Jurkat, Clone E6-1 (cell line): ENCODE results near the gene PLOD3.

Experiments used
- DNase-seq: peaks from one replicate; pipeline ENCODE4 v3.0.0-alpha.2; 2011; ENCODE audit warnings: low read depth, low spot score
- H3K4me3 ChIP-seq: 2 replicates; pipeline ENCODE4 v1.5.1; 2011; ENCODE audit warnings: mild to moderate bottlenecking, low read length, control low read depth, moderate library complexity

The PLOD3 gene

DNA sequence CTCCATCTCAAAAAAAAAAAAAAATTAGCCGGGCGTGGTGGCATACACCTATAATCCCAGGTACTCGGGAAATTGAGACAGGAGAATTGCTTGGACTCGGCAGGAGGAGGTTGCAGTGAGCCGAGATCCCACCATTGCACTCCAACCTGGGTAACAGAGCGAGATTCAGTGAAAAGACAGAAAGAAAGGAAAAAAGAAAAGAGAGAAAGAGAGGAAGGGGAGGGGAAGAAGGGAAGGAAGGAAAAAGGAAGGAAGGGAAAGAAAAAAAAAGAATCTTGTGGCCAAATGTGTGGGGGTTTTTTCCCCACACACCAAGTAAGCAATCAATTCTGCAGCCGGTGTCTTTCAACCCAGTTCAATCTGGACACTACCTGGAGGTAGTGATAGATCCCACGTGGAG is 28.3 kb downstream of the PLOD3 start:
- no peak for DNase-seq
- H3K4me3 ChIP-seq = no peak overlapping the region

DNA sequence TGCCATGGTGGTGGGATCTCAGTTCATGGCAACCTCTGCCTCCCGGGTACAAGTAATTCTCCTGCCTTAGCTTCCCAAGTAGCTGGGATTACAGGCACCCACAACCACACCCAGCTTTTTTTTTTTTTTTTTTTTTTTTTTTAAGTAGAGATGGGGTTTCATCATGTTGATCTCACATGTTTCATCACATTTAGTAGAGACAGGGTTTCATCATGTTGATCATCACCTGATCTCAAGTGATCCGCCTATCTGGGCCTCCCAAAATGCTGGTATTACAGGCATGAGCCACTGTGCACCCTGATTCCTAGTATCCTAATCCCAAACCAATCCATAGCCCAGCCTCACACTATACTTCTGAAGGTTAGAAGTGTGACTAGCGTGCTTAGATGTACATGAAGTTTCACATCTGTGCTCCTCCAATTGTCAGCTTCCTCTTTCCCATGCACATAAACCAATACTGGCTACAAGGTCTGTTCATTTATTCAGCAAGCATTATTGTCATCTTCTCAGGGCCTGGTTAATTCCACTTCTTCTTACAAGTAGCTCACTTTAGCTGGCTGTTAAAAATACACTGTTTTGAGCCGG is 30.4 kb downstream of the PLOD3 start:
- DNase-seq = no peak
- no peak overlapping the region for H3K4me3 ChIP-seq

DNA sequence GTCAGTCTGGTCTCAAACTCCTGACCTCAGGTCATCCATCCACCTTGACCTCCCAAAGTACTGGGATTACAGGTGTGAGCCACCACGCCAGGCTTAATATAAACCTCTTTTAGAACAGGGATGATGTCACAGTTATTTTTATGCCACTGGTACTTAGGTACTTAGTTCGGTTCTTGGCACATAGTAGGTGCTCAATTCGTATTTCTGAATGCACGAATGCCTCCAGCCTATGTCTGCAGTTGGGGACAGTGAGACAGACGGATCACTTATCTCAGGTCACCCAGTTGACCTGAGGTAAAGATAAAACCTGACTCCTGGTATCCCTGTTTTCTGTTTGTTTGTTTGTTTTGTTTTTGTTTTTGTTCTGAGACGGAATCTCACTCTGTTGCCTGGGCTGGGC is 31.2 kb downstream of the PLOD3 start:
- no peak for DNase-seq
- no peak overlapping the region for H3K4me3 ChIP-seq

DNA sequence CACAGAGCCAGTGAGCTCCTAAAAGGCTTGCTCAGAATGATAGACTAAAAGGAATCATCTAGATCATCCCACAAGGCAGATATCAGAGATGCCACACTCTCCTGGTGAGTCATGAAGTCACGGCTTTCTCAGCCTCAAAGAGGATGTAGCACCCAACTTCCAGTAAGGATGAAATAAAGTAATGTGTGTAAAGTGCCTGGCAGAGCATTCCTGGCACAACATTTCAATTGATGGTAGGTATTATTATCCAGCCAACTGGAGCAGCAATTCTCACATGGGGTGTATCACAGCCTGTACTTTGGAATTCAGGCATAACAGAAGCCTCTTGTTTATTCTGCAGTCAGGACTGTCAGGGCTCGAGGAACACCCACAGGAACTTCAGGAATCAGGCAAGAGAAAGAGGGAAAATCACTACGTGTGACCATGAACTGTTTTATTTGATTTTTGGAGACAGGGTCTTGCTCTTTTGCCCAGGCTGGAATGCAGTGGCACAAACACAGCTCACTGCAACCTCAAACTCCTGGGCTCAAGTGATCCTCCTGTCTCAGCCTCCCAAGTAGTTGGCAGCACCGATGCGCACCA is 32.0 kb downstream of the PLOD3 start:
- no peak overlapping the region for H3K4me3 ChIP-seq
- DNase-seq = no peak

DNA sequence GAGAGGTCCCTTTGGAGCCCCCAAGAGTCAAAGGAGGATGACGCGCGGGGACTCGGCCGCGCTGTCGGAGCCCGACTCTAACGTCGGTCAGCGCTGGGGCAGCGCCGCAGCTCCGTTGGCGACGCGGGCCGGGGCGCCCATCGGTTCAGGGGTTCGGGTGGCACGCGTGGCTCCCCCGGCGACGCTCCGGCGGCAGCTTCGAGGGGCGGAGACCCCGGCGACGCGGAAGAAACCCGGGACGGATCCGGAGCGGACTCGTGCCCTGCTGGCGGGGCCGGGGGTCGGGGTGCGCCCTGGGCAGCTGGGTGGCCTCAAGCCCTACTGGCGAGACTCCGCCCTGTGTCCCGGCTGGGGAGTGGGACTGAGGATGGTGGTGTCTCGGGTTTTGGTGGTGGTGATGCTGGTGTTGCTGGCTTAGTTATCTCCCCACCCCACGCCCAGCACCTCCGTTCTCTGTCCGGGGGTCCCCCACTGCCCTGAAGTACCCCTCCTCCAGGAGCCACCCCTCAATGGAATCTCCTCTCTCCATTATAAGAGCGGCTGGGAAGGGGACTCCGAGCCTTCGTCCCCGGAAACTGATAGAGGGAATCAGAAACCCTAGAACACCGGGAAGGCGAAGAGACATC is 37.1 kb downstream of the PLOD3 start, which contains the start of gene NAT16:
Gene NAT16, minus strand, starts transcription at position 164 of the 626 bp plus-strand sequence. CDS start 5,486 bp downstream, outside the sequence.
- H3K4me3 ChIP-seq = no peak within 1 kb of the TSS
- no peak for DNase-seq

DNA sequence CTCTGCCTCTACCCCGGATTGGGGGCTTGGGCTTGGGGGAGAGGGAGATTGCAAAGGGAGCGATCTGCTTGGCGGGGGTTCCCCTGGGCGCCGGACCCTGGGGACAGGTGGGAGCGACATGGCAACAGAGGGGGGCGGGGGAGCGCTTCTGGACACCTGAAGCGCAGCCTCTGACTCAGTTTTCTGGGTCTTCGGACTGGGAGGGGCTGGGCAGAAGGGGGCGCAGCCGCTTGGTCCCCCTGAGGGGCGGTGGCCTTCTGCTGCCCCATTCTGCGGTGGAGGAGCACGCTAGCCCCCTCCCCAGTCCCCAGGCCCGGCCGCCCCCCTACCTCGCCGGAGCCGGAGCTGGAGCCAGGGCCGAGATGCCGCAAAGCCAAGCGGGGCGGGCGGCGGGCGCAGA is 37.7 kb downstream of the PLOD3 start:
- no peak for DNase-seq
- no peak overlapping the region for H3K4me3 ChIP-seq

DNA sequence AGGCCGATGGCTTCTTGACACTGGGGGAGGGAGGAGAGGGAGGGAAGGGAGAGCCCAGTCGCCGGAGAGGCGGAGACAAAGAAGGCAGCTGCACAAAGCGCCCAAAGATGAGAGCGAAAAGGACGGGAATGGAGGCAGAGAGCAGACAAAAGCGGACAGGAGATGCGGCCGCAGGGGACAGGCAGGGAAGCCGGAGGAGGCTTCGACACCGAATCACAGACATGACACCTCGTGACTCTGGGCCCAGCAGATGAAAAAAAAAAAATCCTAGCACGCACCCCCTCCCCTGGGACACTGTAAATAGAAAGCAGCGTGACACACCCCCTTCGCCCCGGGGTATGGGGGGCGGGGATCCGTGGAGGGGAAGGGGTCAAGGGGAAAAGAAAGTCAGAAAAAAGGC is 38.3 kb downstream of the PLOD3 start:
- DNase-seq = no peak
- H3K4me3 ChIP-seq = no peak overlapping the region

DNA sequence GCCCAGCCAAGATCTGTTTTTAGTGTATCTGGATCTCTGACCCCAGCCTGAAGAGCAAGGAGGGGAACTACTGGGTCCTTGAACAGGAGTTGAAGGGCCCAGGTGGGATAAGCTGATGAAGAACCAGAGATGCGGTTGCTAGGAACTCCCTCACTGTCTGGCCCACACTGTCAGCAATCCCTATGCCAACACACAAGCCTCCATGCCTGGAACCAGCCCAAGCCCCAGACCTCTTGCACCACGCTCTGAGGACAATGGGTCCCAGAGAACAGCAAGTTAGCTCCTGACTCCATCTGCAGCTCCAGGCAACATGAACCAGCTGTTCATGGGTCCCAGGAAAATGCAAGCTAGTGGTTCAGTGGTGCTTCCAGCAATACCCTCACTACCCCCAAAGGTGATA is 39.7 kb downstream of the PLOD3 start:
- no peak overlapping the region for H3K4me3 ChIP-seq
- no peak for DNase-seq

DNA sequence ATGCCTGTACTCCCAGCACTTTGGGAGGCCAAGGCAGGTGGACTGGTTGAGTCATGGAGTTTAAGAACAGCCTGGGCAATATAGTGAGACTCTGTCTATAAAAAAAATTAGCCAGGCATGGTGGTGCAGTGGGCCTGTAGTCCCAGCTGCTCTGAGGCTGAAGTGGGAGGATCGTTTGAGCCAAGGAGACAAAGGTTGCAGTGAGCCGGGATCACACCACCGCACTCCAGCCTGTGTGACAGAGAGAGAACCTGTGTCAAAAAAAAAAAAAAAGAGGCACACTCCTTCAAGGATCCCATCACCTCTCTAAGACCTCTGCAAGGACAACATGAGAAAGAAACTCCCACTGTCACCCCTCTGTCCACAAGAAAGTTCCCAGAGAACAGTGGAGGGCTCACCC is 41.7 kb downstream of the PLOD3 start:
- no peak overlapping the region for H3K4me3 ChIP-seq
- no peak for DNase-seq

DNA sequence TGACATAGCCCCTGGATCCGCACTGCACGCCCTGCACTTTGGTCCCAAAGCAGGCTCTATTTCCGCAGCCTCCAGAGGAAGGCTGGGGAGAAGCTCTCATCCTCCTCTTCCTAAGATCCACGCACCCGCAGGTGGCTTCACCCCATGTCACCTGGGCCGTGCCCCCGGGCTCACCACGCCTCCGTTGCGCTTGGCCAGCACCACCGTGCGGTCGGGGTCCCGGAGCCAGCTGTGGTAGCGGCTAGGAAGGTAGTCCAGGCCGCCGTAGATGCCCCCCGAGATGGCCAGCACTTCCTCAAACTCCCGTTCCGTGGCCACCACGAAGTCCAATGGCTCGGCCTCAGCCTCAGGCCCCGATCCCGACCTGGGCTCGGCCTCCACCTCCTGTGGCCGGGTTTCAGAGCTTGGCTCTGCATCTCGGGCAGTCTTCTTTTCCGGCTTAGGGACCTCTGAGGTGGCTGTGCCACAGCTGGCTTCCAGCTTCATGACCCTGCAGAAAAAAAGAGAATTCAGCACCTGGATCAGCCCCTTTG is 43.0 kb downstream of the PLOD3 start:
- H3K4me3 ChIP-seq = no peak overlapping the region

DNA sequence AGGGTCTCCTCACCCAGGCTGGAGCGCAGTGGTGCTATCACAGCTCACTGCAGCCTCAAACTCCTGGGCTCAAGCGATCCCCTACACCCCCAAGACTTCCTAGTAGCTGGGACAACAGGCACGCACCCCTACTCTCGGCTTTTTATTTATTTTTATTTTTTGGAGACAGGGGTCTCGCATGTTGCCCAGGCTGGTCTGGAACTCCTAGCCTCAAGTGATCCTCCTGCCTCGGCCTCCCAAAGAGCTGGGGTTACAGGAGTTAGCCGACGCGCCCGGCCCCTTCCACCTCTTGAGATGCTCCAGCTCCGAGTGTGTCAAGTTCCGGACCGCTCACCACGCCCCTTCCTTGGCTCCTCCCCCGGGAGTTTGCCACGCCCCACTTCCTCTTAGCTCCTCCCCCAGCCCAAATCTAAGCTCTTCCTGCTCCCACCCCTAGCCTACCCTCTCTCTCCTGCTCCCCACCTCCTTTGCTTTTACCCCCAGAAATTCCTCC is 43.6 kb downstream of the PLOD3 start:
- H3K4me3 ChIP-seq = no peak overlapping the region
- DNase-seq = no peak

More for the DNA sequence above, 43.0 kb downstream of the PLOD3 start:
- no peak for DNase-seq

DNA sequence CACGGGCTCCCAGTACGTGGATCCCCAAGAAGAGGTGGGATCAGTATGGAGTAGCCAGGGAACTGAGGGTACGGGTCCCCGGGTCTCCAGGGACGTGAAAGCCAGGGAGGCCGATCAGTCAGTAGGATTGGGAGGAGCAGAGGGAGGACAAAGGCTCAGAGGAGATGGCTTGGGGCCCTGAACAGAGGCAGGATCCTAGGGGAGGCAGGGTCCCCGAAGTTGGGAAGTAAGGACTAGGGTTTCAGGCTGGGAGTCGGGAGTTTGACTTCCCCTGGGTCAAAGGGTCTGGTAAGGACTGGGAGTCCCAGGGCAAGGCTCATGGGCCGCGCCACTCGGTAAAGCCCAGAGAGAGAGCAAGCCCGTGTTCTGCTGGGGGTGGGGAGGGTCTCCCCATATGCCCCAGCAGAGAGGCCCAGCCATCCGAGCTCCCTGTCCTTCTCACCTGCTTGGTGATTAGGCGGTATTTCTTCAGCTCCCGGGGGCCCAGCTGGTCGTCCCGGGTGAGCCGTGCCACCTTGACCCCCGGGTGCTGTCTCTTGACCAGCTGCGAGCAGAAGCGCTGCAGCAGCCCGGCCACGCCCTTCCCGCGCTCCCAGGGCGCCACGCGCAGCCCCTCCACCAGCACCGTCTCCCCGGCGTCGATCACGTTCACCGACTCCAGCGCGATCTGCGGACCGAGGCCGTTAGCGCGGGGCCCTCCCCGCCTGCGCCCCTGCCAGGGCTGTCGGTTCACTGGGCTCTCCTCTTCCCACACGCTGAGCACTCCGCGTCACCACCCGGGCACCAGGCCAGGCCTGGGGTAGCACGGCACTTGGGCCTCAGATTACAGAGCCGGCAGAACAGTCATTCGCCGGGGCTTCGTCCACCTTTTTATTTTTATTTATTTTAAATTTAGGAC is 44.3 kb downstream of the PLOD3 start:
- DNase-seq = no peak
- no peak overlapping the region for H3K4me3 ChIP-seq

DNA sequence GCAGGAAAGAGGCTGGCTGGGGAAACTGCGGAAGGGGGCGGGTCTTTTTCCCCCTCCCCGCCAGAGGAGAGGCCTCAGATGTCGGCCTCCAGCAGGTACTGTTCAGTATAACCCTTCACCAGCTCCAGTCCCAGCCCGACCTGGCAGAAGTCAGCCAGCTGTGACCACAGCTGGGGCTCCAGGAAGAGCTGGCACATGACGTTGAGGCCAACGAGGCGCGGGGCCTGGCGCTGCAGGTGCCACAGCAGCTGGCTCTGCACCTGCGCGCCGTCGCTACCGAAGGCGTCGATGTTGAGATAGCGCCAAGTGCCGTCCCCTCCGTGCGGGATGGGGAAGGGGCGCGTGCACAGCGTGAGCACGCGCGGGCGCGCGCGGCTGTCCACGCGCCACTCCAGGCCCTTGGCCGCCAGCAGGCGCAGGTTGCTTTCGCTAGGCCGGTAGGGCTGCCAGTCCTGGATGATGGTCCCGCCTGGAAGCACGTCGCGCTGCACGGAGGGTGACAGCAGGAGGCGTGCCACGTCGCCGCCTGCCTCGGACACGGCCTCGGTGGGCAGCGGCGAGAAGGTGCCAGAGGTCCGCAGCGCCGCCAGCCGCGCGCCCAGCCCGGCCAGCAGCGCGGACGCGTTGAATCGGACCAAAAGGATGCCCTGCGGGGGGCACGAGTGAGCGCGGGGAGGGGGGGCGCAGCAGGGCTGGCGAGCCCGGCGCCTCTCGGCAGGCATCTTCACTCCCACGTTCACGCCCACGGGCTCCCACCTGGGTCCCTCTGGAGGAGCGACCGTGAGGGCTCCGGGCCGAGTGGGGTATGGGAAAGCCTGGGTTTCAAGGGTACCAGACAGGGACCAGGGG is 45.2 kb downstream of the PLOD3 start:
- no peak for DNase-seq
- no peak overlapping the region for H3K4me3 ChIP-seq

DNA sequence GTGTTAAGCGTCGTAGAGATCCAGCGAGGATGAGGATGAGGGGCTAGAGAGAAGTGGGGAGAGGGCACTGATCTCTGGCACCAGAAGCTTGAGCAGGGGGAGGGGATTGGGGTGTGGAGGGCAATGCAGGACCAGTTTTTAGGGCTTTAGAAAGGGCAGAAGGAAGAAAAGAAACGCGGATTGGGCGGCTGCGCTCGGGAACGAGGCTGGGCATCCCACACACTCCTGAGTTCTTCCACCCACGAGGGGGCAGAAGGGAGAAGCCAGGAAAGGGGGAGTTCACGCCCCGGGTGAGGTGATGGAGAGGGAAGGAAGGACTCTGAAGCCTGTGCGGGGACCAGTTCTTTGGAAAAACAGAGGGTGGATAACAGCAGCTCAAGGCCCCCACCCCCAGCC is 45.9 kb downstream of the PLOD3 start:
- DNase-seq = no peak
- H3K4me3 ChIP-seq = no peak overlapping the region

DNA sequence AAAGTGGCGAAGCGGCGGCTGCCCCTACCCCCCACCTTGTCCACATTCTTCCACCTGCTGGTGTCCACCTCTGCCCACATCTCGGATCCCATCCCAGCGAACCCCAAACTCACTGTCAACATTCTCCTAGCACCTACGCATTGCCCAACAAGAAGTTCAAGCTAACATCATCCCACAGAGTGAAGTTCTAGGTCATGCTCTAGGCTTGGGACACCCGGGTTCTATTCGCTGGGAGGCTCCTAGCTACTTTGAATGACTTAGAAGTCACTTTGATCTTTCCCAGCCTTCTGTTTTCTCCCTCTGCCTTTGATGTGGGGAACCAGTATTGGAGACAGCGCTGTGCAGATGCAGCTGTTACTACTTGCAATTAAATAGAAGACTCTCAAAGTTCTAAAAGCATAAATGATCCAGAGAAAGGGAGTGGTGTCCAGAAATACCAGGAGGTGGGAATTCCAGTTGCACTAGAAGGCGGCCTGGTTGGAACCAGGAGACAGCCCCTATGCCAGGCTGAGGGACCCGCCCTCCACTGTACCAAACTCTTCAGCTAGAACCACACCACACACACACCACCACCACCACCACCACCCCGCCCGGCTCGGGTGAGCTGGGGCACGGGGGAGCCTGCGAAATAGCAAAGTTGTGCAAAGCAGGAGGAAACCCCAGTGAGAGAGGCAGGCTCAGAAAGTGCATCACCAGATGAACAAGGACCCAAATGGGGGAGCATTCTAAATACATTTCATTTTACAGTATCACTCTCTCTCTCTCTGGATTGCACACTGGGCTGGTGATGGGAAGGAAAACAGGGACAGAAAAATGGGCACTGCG is 46.6 kb downstream of the PLOD3 start:
- H3K4me3 ChIP-seq = no peak overlapping the region
- peak; percentile 79 for DNase-seq

DNA sequence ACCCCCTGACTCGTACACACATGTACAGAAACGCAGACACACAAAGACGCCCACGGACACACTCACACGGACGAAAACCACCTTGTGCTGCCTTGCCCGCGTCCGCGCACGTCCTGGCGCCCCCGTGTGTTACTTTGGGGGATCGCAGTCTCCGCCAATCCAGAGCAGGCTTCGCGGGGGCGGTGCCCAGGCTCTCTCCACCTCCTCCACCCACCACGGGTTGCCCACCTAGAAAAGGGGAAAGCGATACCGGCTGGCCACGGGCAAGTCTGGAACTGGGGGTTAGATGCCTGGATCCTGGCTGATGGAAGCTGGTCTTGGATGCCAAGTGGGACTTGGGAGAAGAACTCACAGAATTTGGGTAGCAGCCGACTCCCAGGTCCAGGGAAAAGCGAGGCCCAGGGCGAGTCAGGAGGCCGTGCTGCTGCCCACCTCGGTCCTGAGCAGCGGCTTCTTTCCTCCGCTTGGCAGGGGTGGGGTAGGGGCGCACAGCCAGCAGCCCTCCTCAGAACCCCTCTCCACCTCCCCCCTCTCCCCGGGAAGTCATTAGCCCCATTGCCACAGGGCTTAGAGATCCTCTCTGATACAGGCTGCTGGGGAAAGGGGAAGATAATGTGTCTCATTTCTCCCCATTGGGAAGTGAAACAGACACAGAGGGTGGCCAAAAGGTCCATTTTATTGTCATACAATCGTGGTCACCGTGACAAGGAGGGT is 47.4 kb downstream of the PLOD3 start:
- H3K4me3 ChIP-seq = no peak overlapping the region; the same call in 1 of the 2 replicates
- DNase-seq = no peak
